ENCODE data around the gene GMEB2.

DNA sequence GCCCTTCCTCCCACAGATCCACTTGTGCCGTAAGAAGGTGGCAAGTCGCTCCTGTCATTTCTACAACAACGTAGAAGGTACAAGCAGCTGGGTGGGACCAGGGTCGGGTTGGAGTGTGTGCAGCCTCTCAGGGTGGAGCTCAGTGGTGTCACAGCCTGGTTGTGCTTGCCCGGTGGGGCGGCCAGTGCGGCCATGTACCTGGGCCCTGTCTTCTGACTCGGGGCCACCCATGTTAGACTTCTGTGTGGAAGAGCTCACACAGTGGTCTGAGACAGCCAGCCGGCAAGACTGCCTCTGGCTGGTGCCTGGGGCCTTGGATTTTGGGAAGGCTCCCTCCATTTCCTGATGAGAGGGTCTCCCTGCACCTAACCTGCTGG lies 35.9 kb upstream of the GMEB2 start:
- TF ChIP-seq GATA3 (IDR thresholded peaks at IDR 0.05; ENCODE audit: low read depth, low read length): no peak
- TF ChIP-seq GATA2 (IDR thresholded peaks at IDR 0.05; ENCODE audit: low read depth, low read length): no peak
